Endothelial cell of umbilical vein (primary cell): Measurements from ENCODE around the gene MORC3. TPM values are rescaled to one million over a fixed set of nuclear protein-coding genes. Genes with fewer than 3 reads are reported as not detected.
"Not testable (repeated sequence)": the region's sequence is repeated elsewhere in the genome, so short reads cannot be mapped to it uniquely, and the experiment has no call there.

Source experiments
- BruUV-seq: library from RNA; stranded (reverse); fragments of 400-500 nt; replicated peaks from 2 replicates; lab custom pipeline; 2021; lab: Mats Ljungman, UMichigan
- CTCF ChIA-PET: fragments of 300-600, 350-600 bp; sonication (Branson Sonifier 250); formaldehyde crosslinking; loops from one replicate; lab custom pipeline; 2021; ENCODE audit warnings: antibody characterized with exemption, inconsistent platforms; lab: Charles Lee
- POLR2A ChIA-PET: fragments of 300-600, 350-600 bp; sonication (Branson Sonifier 250); formaldehyde crosslinking; loops from one replicate; lab custom pipeline; 2021; ENCODE audit warnings: antibody characterized with exemption, inconsistent platforms; lab: Charles Lee
- DNase-seq: peaks from one replicate; pipeline ENCODE4 v3.0.0-alpha.2; 2011; ENCODE audit warnings: low read depth, low spot score
- FAIRE-seq: peaks from 2 replicates; lab custom pipeline; 2011; peaks lifted over from hg19 to GRCh38; lab: Jason Lieb, UNC
- H2AFZ ChIP-seq: 2 replicates; pipeline ENCODE4 v1.6.0; 2012; ENCODE audit warnings: low read depth, low read length, control low read depth, inconsistent platforms
- H3K27ac ChIP-seq: 2 replicates; pipeline ENCODE4 v1.5.1; 2011; ENCODE audit warnings: low read depth, mild to moderate bottlenecking, control low read depth, low read length, moderate library complexity; ENCODE audit not compliant: insufficient read depth
- H3K27me3 ChIP-seq, 2 experiments: 2 replicates each; pipeline versions ENCODE4 v1.6.0 to v1.6.1; 2011; ENCODE audit warnings: low read length in 2 of 2, mixed read lengths in 1 of 2; ENCODE audit not compliant: control insufficient read depth in 2 of 2, insufficient read depth in 2 of 2
- H3K36me3 ChIP-seq, 2 experiments: 2 replicates in 1 of 2; 3 replicates in 1 of 2; pipeline ENCODE4 v1.5.1; 2011; ENCODE audit warnings: low read length in 2 of 2, mild to moderate bottlenecking in 1 of 2, moderate library complexity in 1 of 2; ENCODE audit not compliant: control insufficient read depth in 2 of 2, insufficient read depth in 2 of 2; ENCODE audit errors: extremely low read depth in 1 of 2
- H3K4me1 ChIP-seq: 3 replicates; pipeline ENCODE4 v1.5.1; 2011; ENCODE audit warnings: mild to moderate bottlenecking, low read length; ENCODE audit not compliant: control insufficient read depth, insufficient read depth; ENCODE audit errors: extremely low read depth
- H3K4me2 ChIP-seq: 2 replicates; pipeline ENCODE4 v1.6.1; 2011; ENCODE audit warnings: low read length, control low read depth, mixed read lengths; ENCODE audit not compliant: insufficient read depth
- H3K4me3 ChIP-seq, 3 experiments: fragments of 200-600 bp in 1 of 3; sonication (generic), shearing (Covaris generic) in 1 of 3; replicated peaks in 1 of 3; 2 replicates each; pipeline ENCODE4 v1.5.1; 2011 to 2016; ENCODE audit warnings: control low read depth in 3 of 3, low read length in 3 of 3, mild to moderate bottlenecking in 2 of 3, inconsistent platforms in 1 of 3, low read depth in 1 of 3, moderate library complexity in 1 of 3; ENCODE audit not compliant: insufficient read depth in 1 of 3
- H3K79me2 ChIP-seq: 2 replicates; pipeline ENCODE4 v1.6.0; 2012; ENCODE audit warnings: low read length, inconsistent platforms; ENCODE audit not compliant: control insufficient read depth, insufficient read depth
- H3K9ac ChIP-seq: replicated peaks from 2 replicates; pipeline ENCODE3; 2011; ENCODE audit warnings: low read length, control low read depth; ENCODE audit not compliant: insufficient read depth; ENCODE audit errors: extremely low read depth
- H3K9me1 ChIP-seq: replicated peaks from 3 replicates; pipeline ENCODE4 v1.6.0; 2011; ENCODE audit warnings: mild to moderate bottlenecking, low read length; ENCODE audit not compliant: control insufficient read depth, insufficient read depth; ENCODE audit errors: extremely low read depth
- H3K9me3 ChIP-seq: replicated peaks from 2 replicates; pipeline ENCODE4 v1.5.1; 2012; ENCODE audit warnings: low read length, inconsistent platforms; ENCODE audit not compliant: control insufficient read depth, insufficient read depth
- H4K20me1 ChIP-seq: replicated peaks from 2 replicates; pipeline ENCODE3; 2011; ENCODE audit warnings: mild to moderate bottlenecking, low read length; ENCODE audit not compliant: control insufficient read depth, insufficient read depth; ENCODE audit errors: extremely low read depth
- dilution Hi-C: fragments of 300-500 bp; cut with MboI; formaldehyde crosslinking; loops from one replicate; pipeline ENCODE4 v1.15.0; 2019; ENCODE audit warnings: low sequenced_read_pairs; ENCODE audit not compliant: extremely low pct_ligation_motif_present
- intact Hi-C: fragments of 100-400 bp; cut with micrococcal nuclease; formaldehyde crosslinking; loops from one replicate; pipeline ENCODE4 v1.10.0; 2022
- polyA plus RNA-seq, 4 experiments: library from polyadenylated mRNA; depleted of rRNA in 3 of 4; stranded (reverse) in 3 of 4; unstranded in 1 of 4; fragments of >200 nt; gene quantifications; 2 replicates each; pipeline versions ENCODE4 v1.2.1 to v1.2.3, GENCODE V29; 2011 to 2012; ENCODE audit warnings: missing spikeins in 1 of 4
- total RNA-seq: library from RNA; stranded (reverse); gene quantifications from 2 replicates; pipeline ENCODE4 v1.2.3, GENCODE V29; 2021

MORC3 gene
- total and polyA plus RNA-seq, 2 donors (not counting 3 experiments of a cell fraction or from before 2014, with no cell fraction given): 7.3 to 25.3 TPM

DNA sequence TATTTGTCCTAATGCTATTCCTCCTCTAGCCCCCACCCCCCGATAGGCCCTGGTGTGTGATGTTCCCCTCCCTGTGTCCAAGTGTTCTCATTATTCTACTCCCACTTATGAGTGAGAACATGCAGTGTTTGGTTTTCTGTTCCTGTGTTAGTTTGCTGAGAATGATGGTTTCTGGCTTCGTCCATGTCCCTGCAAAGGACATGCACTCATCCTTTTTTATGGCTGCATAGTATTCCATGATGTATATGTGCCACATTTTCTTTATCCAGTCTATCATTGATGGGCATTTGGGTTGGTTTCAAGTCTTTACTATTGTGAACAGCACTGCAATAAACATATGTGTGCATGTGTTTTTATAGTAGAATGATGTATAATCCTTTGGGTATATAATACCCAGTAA lies 6.6 kb upstream of the MORC3 start:
- H2AFZ ChIP-seq, H3K27me3 ChIP-seq, H3K9me3 ChIP-seq, H3K27ac ChIP-seq, H3K36me3 ChIP-seq, H3K79me2 ChIP-seq, DNase-seq, H3K4me3 ChIP-seq, H4K20me1 ChIP-seq, H3K9me1 ChIP-seq, CTCF ChIA-PET, POLR2A ChIA-PET, H3K4me2 ChIP-seq, dilution Hi-C loops, intact Hi-C loops, H3K9ac ChIP-seq, H3K4me1 ChIP-seq, FAIRE-seq, BruUV-seq: not testable (repeated sequence)

GRCh38 chr21:36316045-36316444 lies 4.0 kb upstream of the MORC3 start:
- DNase-seq, H2AFZ ChIP-seq, H3K27ac ChIP-seq, H3K36me3 ChIP-seq, dilution Hi-C loops, H3K4me3 ChIP-seq, H3K4me2 ChIP-seq, H3K27me3 ChIP-seq, FAIRE-seq, H3K4me1 ChIP-seq, H3K79me2 ChIP-seq, H4K20me1 ChIP-seq, intact Hi-C loops, BruUV-seq, H3K9me3 ChIP-seq, H3K9ac ChIP-seq, H3K9me1 ChIP-seq: not testable (repeated sequence)
- ChIA-PET CTCF (interaction anchor here (0.6 kb wide), 1 partner anchor 37 kb away, joined by 3 read pairs; no protein-coding TSS in a partner anchor), POLR2A (interaction anchor here (0.6 kb wide), 1 partner anchor 67 kb away, joined by 8 read pairs; no protein-coding TSS in a partner anchor)
